Fibroblast of villous mesenchyme (primary cell): ENCODE results near the gene IGFBP6. TPM values are rescaled to one million over a fixed set of nuclear protein-coding genes. Genes with fewer than 3 reads are reported as not detected.

Experiments used
- DNase-seq: peaks from one replicate; pipeline ENCODE4 v3.0.0-alpha.2; 2010; ENCODE audit warnings: low read depth
- H3K4me3 ChIP-seq: 2 replicates; pipeline ENCODE4 v1.5.1; 2011; ENCODE audit warnings: low read depth, mild to moderate bottlenecking, low read length
- CTCF ChIP-seq: IDR thresholded peaks from 2 replicates; pipeline ENCODE4 v1.5.1; 2012; ENCODE audit warnings: low read depth, mild to moderate bottlenecking, low read length; ENCODE audit not compliant: insufficient read depth
- total RNA-seq: library from RNA; depleted of rRNA; stranded (reverse); fragments of >200 nt; gene quantifications from 2 replicates; pipeline ENCODE4 v1.2.3, GENCODE V29; 2012

The IGFBP6 gene
- total RNA-seq, 1 donor: 277 TPM

- no peak for TF ChIP-seq CTCF
- no peak overlapping the region for H3K4me3 ChIP-seq
- no peak for DNase-seq
Measured at GRCh38 chr12:53055471-53056266, 41.8 kb upstream of the IGFBP6 start.

GRCh38 chr12:53056296-53056695, 41.2 kb upstream of the IGFBP6 start:
- DNase-seq: no peak

DNA sequence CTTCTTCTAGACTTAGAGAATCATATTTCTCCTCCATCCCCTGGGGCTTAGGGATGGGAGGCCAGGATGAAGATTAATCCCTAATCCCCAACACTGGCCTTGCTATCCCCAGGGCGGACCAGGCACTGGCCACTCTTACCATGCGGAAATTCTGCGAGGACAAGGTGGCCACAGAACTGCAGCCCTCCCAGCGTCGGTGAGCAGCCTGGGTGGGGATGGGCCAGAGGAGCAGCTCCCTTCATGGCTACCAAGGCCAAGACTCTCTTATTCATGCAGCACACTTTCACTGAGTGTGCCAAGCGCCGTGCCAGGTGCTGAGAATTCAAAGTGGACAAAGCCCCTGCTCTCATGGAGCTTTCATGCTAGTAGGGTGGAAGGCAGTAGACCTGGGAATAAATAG, 40.6 kb upstream of the IGFBP6 start:
- no peak overlapping the region for H3K4me3 ChIP-seq
- no peak for TF ChIP-seq CTCF
- DNase-seq: no peak

More at GRCh38 chr12:53056296-53056695, 41.2 kb upstream of the IGFBP6 start:
- H3K4me3 ChIP-seq: no peak overlapping the region
- TF ChIP-seq CTCF: no peak

GRCh38 chr12:53057816-53058500, 39.5 kb upstream of the IGFBP6 start:
- DNase-seq: no peak
- H3K4me3 ChIP-seq: no peak overlapping the region
- no peak for TF ChIP-seq CTCF

GRCh38 chr12:53058674-53059433, 38.6 kb upstream of the IGFBP6 start:
- TF ChIP-seq CTCF: no peak
- H3K4me3 ChIP-seq: no peak overlapping the region
- DNase-seq: no peak

DNA sequence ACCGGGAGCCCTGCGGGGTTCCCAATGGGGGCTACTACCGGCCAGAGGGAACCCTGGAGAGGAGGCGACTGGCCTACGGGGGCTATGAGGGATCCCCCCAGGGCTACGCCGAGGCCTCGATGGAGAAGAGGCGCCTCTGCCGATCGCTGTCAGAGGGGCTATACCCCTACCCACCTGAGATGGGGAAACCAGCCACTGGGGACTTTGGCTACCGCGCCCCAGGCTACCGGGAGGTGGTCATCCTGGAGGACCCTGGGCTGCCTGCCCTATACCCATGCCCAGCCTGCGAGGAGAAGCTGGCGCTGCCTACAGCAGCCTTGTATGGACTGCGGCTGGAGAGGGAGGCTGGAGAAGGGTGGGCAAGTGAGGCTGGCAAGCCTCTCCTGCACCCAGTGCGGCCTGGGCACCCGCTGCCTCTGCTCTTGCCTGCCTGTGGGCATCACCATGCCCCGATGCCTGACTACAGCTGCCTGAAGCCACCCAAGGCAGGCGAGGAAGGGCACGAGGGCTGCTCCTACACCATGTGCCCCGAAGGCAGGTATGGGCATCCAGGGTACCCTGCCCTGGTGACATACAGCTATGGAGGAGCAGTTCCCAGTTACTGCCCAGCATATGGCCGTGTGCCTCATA, 37.9 kb upstream of the IGFBP6 start:
- H3K4me3 ChIP-seq: no peak overlapping the region
- no peak for TF ChIP-seq CTCF
- DNase-seq: no peak
